IMR-90 (cell line): ENCODE results near the gene DCST2. TPM values are rescaled to one million over a fixed set of nuclear protein-coding genes. Genes with fewer than 3 reads are reported as not detected.

Source experiments
- ELK1 ChIP-seq: fragments of 150-350 bp; IDR thresholded peaks from 2 replicates; pipeline ENCODE4 v1.6.1; 2016; ENCODE audit warnings: low read depth, mild to moderate bottlenecking, low read length, moderate library complexity, borderline replicate concordance
- polyA plus RNA-seq, 3 experiments: library from polyadenylated mRNA; depleted of rRNA; stranded (reverse); fragments of >200 nt; gene quantifications; 2 replicates each; pipeline ENCODE4 v1.2.3, GENCODE V29; 2012; ENCODE audit warnings: low replicate concordance in 1 of 3
- total RNA-seq: library from RNA; depleted of rRNA; stranded (reverse); fragments of >200 nt; gene quantifications from 2 replicates; pipeline ENCODE4 v1.2.3, GENCODE V29; 2012

The DCST2 gene
- total and polyA plus RNA-seq, 2 of the 4 experiments (the other 2 are of a cell fraction): 0.14 TPM; not detected in 1

- TF ChIP-seq ELK1: no peak
These were observed 47.0 kb upstream of the DCST2 start (continued) for GRCh38 chr1:155080312-155081228.
